GM12873 (cell line): ENCODE data around the gene PRM3.

ENCODE experiments used
- CTCF ChIP-seq: IDR thresholded peaks from 2 replicates; pipeline ENCODE4 v1.5.1; 2012; ENCODE audit warnings: low read depth, mild to moderate bottlenecking, moderate library complexity, low read length, control low read depth; ENCODE audit not compliant: insufficient read depth; ENCODE audit errors: missing control alignments

PRM3 gene

GRCh38 chr16:11272921-11273720, at the start of gene PRM3:
Gene PRM3 (minus strand): TSS chr16:11273629. CDS start chr16:11273595, 34 bp downstream.
- TF ChIP-seq CTCF = no peak

- TF ChIP-seq CTCF = no peak
Measured at GRCh38 chr16:11322823-11323222, 49.4 kb upstream of the PRM3 start.

- no peak for TF ChIP-seq CTCF
Measured at GRCh38 chr16:11321662-11322061, 48.2 kb upstream of the PRM3 start.

GRCh38 chr16:11320170-11320569, 46.7 kb upstream of the PRM3 start:
- TF ChIP-seq CTCF = no peak

GRCh38 chr16:11319529-11320146, 46.2 kb upstream of the PRM3 start:
- TF ChIP-seq CTCF = no peak

- no peak for TF ChIP-seq CTCF
Measured at GRCh38 chr16:11318817-11319216, 45.4 kb upstream of the PRM3 start.

- no peak for TF ChIP-seq CTCF
Measured at GRCh38 chr16:11316331-11317015, 43.0 kb upstream of the PRM3 start.
